ENCODE data around the gene LYPD4.

- TF ChIP-seq CTCF (IDR thresholded peaks at IDR 0.05; ENCODE audit: low read length), result no peak
- no peak for TF ChIP-seq EZH2phosphoT487 (IDR thresholded peaks at IDR 0.05; ENCODE audit: low read length)
- no peak for TF ChIP-seq EZH2 (optimal IDR thresholded peaks at IDR 0.05; ENCODE audit: low read depth, low read length)
These were observed 18.9 kb upstream of the LYPD4 start for GRCh38 chr19:41863209-41863931.
